Dendritic cell treated with granulocyte-macrophage colony-stimulating factor and Interleukin-4, amounts not matched to agents 40 ng/mL and 50 ng/mL, for 4 days (primary cell): ENCODE measurements around the gene TMEM63A.
"Not testable (repeated sequence)": the region's sequence is repeated elsewhere in the genome, so short reads cannot be mapped to it uniquely, and the experiment has no call there.

Source experiments
- H3K27ac Mint-ChIP-seq: one replicate; pipeline ENCODE4 v1.8.0; 2022; ENCODE audit warnings: mild to moderate bottlenecking, mixed read lengths
- H3K27me3 Mint-ChIP-seq: one replicate; pipeline ENCODE4 v1.8.0; 2022; ENCODE audit warnings: mild to moderate bottlenecking, mixed read lengths
- H3K36me3 Mint-ChIP-seq: one replicate; pipeline ENCODE4 v1.8.0; 2022; ENCODE audit warnings: low read depth, mixed read lengths
- H3K4me1 Mint-ChIP-seq: one replicate; pipeline ENCODE4 v1.8.0; 2022; ENCODE audit warnings: low read depth, mixed read lengths
- H3K4me3 Mint-ChIP-seq: one replicate; pipeline ENCODE4 v1.8.0; 2022; ENCODE audit warnings: mild to moderate bottlenecking, moderate library complexity, mixed read lengths
- H3K9me3 Mint-ChIP-seq: one replicate; pipeline ENCODE4 v1.8.0; 2022; ENCODE audit warnings: mixed read lengths
- intact Hi-C: fragments of 100-400 bp; cut with micrococcal nuclease; formaldehyde crosslinking; loops from one replicate; pipeline ENCODE4 v1.15.0; 2022

TMEM63A gene

GRCh38 chr1:225816643-225817538, 65.3 kb downstream of the TMEM63A start:
- H3K36me3 Mint-ChIP-seq = peaks cover 27% of the 10 kb centered on the region
- intact Hi-C loops = no loop called here
- peaks cover 53% of the 10 kb centered on the region for H3K4me1 Mint-ChIP-seq
- H3K27ac Mint-ChIP-seq = peak overlapping the region; percentile 62
- H3K4me3 Mint-ChIP-seq = no peak overlapping the region
- H3K9me3 Mint-ChIP-seq = no peaks in the 10 kb centered on the region
- no peaks in the 10 kb centered on the region for H3K27me3 Mint-ChIP-seq

- Mint-ChIP-seq H3K4me1 (peaks cover 66% of the 10 kb centered on the region), H3K27ac (no peak overlapping the region), H3K4me3 (no peak overlapping the region), H3K9me3 (no peaks in the 10 kb centered on the region), H3K27me3 (peaks cover 6% of the 10 kb centered on the region), H3K36me3 (peaks cover 26% of the 10 kb centered on the region)
- intact Hi-C loops = no loop called here
Measured at GRCh38 chr1:225815526-225816178, 66.5 kb downstream of the TMEM63A start.

GRCh38 chr1:225815090-225815489, 67.1 kb downstream of the TMEM63A start:
- H3K9me3 Mint-ChIP-seq, H3K27ac Mint-ChIP-seq, intact Hi-C loops, H3K4me3 Mint-ChIP-seq: not testable (repeated sequence)
- Mint-ChIP-seq H3K36me3 (peaks cover 26% of the 10 kb centered on the region), H3K4me1 (peaks cover 70% of the 10 kb centered on the region), H3K27me3 (peaks cover 10% of the 10 kb centered on the region)

GRCh38 chr1:225814381-225814780, 67.8 kb downstream of the TMEM63A start:
- Mint-ChIP-seq H3K4me1 (peaks cover 74% of the 10 kb centered on the region), H3K4me3 (no peak overlapping the region)
- intact Hi-C loops = loop anchor here (5.0 kb wide), 1 partner anchor 37 kb away; the partner anchor contains the start of gene SRP9

GRCh38 chr1:225813214-225813964, 68.8 kb downstream of the TMEM63A start:
- H3K27me3 Mint-ChIP-seq = peaks cover 15% of the 10 kb centered on the region

More at GRCh38 chr1:225814381-225814780, 67.8 kb downstream of the TMEM63A start:
- Mint-ChIP-seq H3K9me3 (no peaks in the 10 kb centered on the region), H3K27ac (peak overlapping the region; percentile 82), H3K27me3 (peaks cover 10% of the 10 kb centered on the region), H3K36me3 (peaks cover 20% of the 10 kb centered on the region)

GRCh38 chr1:225812488-225813213, 69.5 kb downstream of the TMEM63A start:
- Mint-ChIP-seq H3K4me3 (no peak overlapping the region), H3K27ac (peak overlapping the region; percentile 82), H3K4me1 (peaks cover 68% of the 10 kb centered on the region), H3K36me3 (peaks cover 17% of the 10 kb centered on the region), H3K27me3 (peaks cover 15% of the 10 kb centered on the region), H3K9me3 (no peaks in the 10 kb centered on the region)
- intact Hi-C loops = loop anchor here (5.0 kb wide), 1 partner anchor 35 kb away; the partner anchor contains the start of gene SRP9

More at GRCh38 chr1:225813214-225813964, 68.8 kb downstream of the TMEM63A start:
- intact Hi-C loops = loop anchor here (5.0 kb wide), 1 partner anchor 36 kb away; the partner anchor contains the start of gene SRP9
- peak overlapping the region; percentile 82 for H3K27ac Mint-ChIP-seq
- peaks cover 75% of the 10 kb centered on the region for H3K4me1 Mint-ChIP-seq
- peak overlapping the region; percentile 41 for H3K4me3 Mint-ChIP-seq
- no peaks in the 10 kb centered on the region for H3K9me3 Mint-ChIP-seq
- peaks cover 17% of the 10 kb centered on the region for H3K36me3 Mint-ChIP-seq

- intact Hi-C loops = loop anchor here (5.0 kb wide), 1 partner anchor 35 kb away; the partner anchor contains the start of gene SRP9
- peak overlapping the region; percentile 82 for H3K27ac Mint-ChIP-seq
- H3K27me3 Mint-ChIP-seq = peaks cover 15% of the 10 kb centered on the region
Measured at GRCh38 chr1:225811622-225812487, 70.3 kb downstream of the TMEM63A start.

GRCh38 chr1:225810579-225811538, 71.3 kb downstream of the TMEM63A start:
- intact Hi-C loops = loop anchor here (5.0 kb wide), 1 partner anchor 34 kb away; the partner anchor contains the start of gene SRP9
- H3K9me3 Mint-ChIP-seq = not testable (repeated sequence)
- peaks cover 15% of the 10 kb centered on the region for H3K27me3 Mint-ChIP-seq
- peak overlapping the region; percentile 90 for H3K4me3 Mint-ChIP-seq
- H3K27ac Mint-ChIP-seq = peak overlapping the region; percentile 82
- peaks cover 57% of the 10 kb centered on the region for H3K4me1 Mint-ChIP-seq
- peaks cover 15% of the 10 kb centered on the region for H3K36me3 Mint-ChIP-seq

More at GRCh38 chr1:225811622-225812487, 70.3 kb downstream of the TMEM63A start:
- Mint-ChIP-seq H3K36me3 (peaks cover 17% of the 10 kb centered on the region), H3K9me3 (no peaks in the 10 kb centered on the region), H3K4me3 (peak overlapping the region; percentile 90), H3K4me1 (peaks cover 60% of the 10 kb centered on the region)

GRCh38 chr1:225809842-225810578, 72.2 kb downstream of the TMEM63A start, which contains the start of gene EPHX1:
Gene EPHX1 (plus strand): TSS chr1:225810124. CDS start chr1:225828730, 18,606 bp downstream.
- H3K27ac Mint-ChIP-seq = peak within 1 kb of the TSS; percentile 82

GRCh38 chr1:225808136-225808535, 74.0 kb downstream of the TMEM63A start:
- Mint-ChIP-seq H3K4me1 (peaks cover 45% of the 10 kb centered on the region), H3K36me3 (peaks cover 10% of the 10 kb centered on the region), H3K4me3 (no peak overlapping the region), H3K27ac (no peak overlapping the region), H3K27me3 (peaks cover 15% of the 10 kb centered on the region), H3K9me3 (no peaks in the 10 kb centered on the region)
- intact Hi-C loops = no loop called here

More at GRCh38 chr1:225809842-225810578, 72.2 kb downstream of the TMEM63A start, which contains the start of gene EPHX1:
- Mint-ChIP-seq H3K4me3 (peak within 1 kb of the TSS; percentile 90), H3K4me1 (peaks cover 60% of the 10 kb centered on the region), H3K36me3 (peaks cover 10% of the 10 kb centered on the region), H3K9me3 (no peaks in the 10 kb centered on the region), H3K27me3 (peaks cover 15% of the 10 kb centered on the region)
- intact Hi-C loops = loop anchor here (5.0 kb wide), 1 partner anchor 33 kb away; the partner anchor contains the start of gene SRP9

GRCh38 chr1:225806736-225807135, 75.4 kb downstream of the TMEM63A start:
- H3K4me3 Mint-ChIP-seq, H3K9me3 Mint-ChIP-seq, H3K36me3 Mint-ChIP-seq, intact Hi-C loops, H3K27ac Mint-ChIP-seq: not testable (repeated sequence)
- peaks cover 31% of the 10 kb centered on the region for H3K4me1 Mint-ChIP-seq
- peaks cover 15% of the 10 kb centered on the region for H3K27me3 Mint-ChIP-seq
